HG02571 (cell line): Measurements from ENCODE around the gene ERFL.

Experiments used
- ATAC-seq: cut with Tn5 transposase; IDR thresholded peaks from one replicate; pipeline ENCODE4 v1.9.1; 2021; ENCODE audit warnings: mild to moderate bottlenecking, moderate library complexity; ENCODE audit not compliant: unreplicated experiment

The ERFL gene

DNA sequence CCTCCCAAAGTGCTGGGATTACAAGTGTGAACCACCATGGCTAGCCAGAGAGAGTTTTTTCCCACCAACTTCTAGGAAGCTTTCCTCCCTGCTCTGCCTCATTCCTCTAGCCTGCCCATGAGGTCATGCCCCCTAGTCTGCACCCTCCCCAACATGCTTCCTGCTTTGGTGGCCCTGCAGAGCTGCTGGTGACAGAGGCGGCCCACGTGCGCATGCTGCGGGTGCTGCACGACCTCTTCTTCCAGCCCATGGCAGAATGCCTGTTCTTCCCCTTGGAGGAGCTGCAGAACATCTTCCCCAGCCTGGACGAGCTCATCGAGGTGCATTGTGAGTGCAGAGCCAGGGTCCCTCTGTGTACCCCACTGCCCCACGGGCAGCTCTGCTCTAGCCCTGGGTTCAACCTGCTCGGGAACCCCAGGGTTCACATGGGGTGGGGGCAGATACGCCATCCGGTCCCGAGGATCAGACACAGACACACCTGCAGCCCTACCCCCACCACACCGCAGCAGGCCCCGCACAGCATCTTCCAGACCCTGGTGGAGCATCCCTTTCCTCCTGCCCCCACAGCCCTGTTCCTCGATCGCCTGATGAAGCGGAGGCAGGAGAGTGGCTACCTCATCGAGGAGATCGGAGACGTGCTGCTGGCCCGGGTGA is 26.4 kb downstream of the ERFL start:
- ATAC-seq, result no peak

GRCh38 chr19:41898235-41898634 is 30.0 kb downstream of the ERFL start:
- no peak for ATAC-seq

DNA sequence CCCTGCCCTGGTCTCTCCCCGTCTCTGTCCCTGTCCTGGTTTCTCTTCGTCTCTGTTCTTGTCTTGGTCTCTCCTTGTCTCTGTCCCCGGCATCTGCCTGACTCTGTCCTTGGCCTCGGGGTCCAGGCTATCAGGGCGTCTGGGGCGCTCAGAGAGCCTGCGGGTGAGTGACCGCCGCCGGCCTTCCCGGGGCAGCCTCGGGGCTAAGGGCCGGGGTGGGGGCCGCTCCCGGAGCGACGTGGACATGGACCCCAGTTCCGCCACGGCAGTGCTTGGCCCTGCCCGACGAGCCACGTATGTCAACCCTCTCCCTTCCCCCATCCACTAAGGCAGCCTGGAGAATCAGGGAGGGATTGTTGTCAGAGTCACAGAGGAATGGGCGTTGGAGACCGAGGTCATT is 30.4 kb downstream of the ERFL start:
- no peak for ATAC-seq

DNA sequence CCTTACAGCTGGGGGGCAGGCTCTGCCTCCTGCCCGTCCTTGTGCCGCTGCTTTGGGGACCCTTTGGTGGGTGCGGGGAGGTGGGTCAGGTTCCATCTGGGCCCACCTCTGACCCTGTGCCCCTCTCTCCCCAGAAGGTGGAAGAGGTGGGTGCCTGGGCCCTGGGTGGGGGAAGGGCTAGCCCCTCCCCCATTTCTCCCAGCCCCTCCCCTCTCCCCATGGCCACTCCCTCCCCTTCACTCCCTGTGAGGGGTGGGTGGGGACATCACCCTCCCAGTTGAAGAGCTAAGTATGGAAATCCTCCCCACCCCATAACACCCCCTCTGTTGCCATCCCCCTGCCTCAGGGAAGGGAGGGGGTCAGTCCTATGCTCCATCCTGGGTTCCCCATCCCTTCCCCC is 31.1 kb downstream of the ERFL start:
- no peak for ATAC-seq

DNA sequence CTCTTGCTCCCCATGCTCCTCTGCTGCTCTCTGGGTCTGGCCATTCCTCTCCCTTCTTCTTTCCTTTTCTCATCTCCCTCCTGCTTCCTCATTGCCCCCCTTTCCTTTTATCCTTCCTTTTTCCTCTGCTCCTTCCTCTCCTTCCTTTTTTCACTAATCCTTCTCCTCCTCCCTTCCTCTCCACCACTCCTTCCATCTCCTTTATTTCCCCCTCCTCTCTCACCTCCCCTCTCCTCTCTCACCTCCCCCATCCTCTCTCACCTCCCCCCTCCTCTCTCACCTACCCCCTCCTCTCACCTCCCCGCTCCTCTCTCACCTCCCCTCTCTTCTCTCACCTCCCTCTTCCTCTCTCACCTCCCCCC is 31.7 kb downstream of the ERFL start:
- no peak for ATAC-seq

- no peak for ATAC-seq
Measured at GRCh38 chr19:41895745-41896580, 32.3 kb downstream of the ERFL start.

- ATAC-seq, result no peak
Measured at GRCh38 chr19:41894350-41894749, 33.9 kb downstream of the ERFL start.

GRCh38 chr19:41893899-41894298 is 34.4 kb downstream of the ERFL start:
- no peak for ATAC-seq

DNA sequence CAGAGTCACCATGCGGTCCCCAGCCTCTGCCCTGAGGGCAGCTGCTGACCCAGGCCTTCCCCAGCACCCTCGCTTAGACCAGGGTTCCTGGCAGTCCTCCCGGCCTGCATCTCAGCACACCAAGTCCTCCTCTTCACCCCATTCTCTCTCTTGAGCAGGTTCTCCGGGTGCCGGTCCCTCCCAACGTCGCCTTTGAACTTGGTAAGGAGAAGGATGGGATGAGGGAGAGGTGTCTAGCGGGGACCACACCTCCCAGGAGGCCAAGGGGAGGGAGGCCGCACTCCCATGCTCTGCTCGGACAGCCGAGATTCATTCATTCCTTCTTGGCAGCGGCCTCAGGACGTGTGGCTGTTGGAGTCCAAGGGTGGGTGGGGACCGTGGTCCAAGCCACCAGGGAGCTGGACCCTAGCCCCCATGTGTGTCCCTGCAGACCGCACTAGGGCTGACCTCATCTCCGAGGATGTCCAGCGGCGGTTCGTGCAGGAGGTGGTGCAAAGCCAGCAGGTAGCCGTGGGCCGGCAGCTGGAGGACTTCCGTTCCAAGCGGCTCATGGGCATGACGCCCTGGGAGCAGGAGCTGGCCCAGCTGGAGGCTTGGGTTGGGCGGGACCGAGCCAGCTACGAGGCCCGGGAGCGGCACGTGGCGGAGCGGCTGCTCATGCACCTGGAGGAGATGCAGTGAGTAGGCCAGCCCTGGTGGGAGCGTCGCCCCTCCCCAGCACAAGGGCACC is 35.9 kb downstream of the ERFL start:
- no peak for ATAC-seq

DNA sequence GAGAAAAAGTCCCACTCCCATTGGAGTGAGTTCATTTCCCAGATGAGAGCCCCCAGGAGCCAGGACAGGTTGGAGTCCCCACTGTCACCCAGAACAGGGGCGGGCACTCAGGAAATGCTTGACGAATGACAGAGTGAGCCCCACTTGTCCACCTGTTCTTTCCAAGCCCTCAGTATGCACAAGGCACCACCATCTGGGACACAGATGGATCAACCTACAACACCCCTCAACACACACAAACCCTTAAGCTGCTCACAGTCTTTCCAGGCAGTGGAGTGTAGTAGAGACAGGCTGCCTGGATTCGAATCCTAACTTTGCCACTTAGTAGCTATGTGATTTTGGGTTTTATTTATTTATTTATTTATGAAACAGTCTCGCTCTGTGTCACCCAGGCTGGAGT is 37.3 kb downstream of the ERFL start:
- no peak for ATAC-seq

GRCh38 chr19:41889896-41890295 is 38.4 kb downstream of the ERFL start:
- no peak for ATAC-seq

DNA sequence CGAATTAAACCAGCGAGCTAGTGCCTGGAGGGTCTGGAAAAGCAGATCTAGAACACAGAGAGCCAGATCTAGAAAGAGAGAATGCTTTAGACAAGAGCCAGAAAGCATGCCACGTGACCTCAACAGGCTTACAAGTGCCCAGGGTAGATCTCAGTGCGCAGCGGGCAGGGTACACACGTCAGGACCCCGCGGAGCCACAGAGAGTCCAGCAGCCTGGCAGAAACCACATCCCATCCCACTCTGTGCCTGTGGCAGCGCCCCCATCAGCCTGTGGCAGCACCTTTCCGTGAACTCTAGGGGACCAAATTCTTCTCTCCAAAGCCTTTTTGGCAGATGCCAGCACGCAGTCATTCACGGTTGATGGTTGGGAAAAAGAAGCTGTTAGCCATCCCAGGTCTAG is 39.3 kb downstream of the ERFL start:
- ATAC-seq, result no peak

GRCh38 chr19:41887711-41888382 is 40.4 kb downstream of the ERFL start:
- no peak for ATAC-seq

DNA sequence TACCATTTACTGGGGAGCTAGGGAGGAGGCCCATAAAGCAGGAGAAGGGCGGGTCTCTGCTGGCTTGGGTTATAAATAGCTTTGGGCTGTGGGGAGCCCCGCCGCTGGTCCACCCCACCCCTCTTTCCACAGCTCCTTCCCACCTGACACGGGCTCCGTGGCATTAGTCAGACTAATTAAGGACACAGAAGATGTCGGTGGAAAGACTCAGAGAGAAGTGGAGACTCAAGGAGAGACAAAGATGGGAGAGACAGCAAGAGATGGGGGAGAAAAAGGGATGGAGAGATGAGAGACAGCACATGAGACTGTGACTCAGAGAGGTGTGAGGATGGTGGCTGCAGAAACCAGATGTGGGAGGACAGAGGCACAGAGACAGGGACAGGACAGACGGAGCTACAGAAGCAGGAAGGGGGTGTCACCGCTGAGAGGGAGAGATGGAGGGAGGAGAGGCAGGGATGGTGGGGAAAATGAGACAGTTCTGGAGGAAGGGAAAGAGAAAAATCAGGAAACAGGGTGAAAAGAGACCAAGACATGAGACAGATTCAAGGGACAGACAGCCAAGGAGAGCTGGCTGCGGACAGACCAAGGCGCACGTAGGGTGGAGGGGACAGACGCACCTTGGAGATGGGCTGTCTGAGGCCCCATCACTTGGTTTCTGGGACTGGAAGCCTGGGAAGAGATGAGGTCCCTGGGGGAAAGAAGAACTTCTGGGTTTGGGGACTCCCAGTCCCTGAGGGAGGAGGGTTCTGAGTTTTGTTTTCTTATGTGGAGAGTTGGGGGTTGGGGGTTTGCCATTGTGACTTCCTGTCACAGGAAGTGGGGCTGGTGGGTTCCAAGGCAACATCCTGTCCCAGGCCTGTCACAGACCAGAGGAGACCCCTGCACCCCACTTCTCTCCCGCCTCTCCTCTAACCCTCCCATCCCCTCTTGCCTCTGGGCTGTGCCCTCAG is 41.2 kb downstream of the ERFL start:
- no peak for ATAC-seq

- ATAC-seq, result peak; percentile 73
Measured at GRCh38 chr19:41883821-41884733, 44.2 kb downstream of the ERFL start.

GRCh38 chr19:41883463-41883820 is 44.8 kb downstream of the ERFL start:
- no peak for ATAC-seq

- no peak for ATAC-seq
Measured at GRCh38 chr19:41882568-41883462, 45.4 kb downstream of the ERFL start, which contains the start of gene ARHGEF1. ARHGEF1 (plus strand) TSS chr19:41883184; CDS start chr19:41888083, 4,899 bp downstream.

- no peak for ATAC-seq
Measured at GRCh38 chr19:41880329-41880708, 47.9 kb downstream of the ERFL start.
